OCI-LY1 (cell line): ENCODE data around the gene ING3.

ENCODE experiments used
- EZH2 ChIP-seq: fragments of 200-600 bp; sonication (generic), shearing (Covaris generic); IDR thresholded peaks from 2 replicates; pipeline ENCODE4 v1.8.0; 2017; ENCODE audit warnings: borderline replicate concordance, mixed run types, mild to moderate bottlenecking, antibody characterized with exemption, low read length, moderate library complexity, mixed read lengths
- TF ChIP-seq, protein P1 (sequence below): fragments of 200-600 bp; sonication (generic), shearing (Covaris generic); IDR thresholded peaks from 2 replicates; pipeline ENCODE4 v1.5.1; 2017; ENCODE audit warnings: mild to moderate bottlenecking, antibody characterized with exemption, low read length, moderate library complexity, mixed read lengths

DNA sequence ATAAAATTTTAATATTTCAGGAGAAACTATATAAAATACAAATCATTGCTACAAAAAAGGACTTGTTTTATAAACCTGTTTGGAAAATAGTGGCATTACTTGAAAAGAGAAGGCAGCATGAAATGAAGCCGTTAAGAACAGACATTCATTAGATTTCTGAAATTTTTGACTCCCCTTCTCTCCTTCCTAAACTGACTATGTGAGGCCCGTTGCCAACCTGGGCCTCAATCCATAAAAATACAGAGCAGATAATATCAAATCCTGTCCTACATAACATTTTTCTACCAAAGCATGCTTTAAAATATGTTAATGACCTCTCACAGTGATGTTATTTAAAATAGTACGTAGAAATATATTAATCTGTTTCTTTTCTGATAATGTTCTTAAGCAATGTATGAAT is 34.5 kb upstream of the ING3 start:
- TF ChIP-seq, protein P1, sequence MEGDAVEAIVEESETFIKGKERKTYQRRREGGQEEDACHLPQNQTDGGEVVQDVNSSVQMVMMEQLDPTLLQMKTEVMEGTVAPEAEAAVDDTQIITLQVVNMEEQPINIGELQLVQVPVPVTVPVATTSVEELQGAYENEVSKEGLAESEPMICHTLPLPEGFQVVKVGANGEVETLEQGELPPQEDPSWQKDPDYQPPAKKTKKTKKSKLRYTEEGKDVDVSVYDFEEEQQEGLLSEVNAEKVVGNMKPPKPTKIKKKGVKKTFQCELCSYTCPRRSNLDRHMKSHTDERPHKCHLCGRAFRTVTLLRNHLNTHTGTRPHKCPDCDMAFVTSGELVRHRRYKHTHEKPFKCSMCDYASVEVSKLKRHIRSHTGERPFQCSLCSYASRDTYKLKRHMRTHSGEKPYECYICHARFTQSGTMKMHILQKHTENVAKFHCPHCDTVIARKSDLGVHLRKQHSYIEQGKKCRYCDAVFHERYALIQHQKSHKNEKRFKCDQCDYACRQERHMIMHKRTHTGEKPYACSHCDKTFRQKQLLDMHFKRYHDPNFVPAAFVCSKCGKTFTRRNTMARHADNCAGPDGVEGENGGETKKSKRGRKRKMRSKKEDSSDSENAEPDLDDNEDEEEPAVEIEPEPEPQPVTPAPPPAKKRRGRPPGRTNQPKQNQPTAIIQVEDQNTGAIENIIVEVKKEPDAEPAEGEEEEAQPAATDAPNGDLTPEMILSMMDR = no peak
- no peak for TF ChIP-seq EZH2
